Common myeloid progenitor, CD34-positive (primary cell): Measurements from ENCODE around the gene HSPA2.
A peak's percentile ranks its signal among the peaks of the same experiment; 100 is the strongest.

Source experiments
- CTCF ChIA-PET: fragments of 350-600 bp; sonication (Branson Sonifier 250); formaldehyde crosslinking; loops from one replicate; lab custom pipeline; 2021; ENCODE audit warnings: antibody characterized with exemption; lab: Charles Lee
- POLR2A ChIA-PET: fragments of 350-600 bp; sonication (Branson Sonifier 250); formaldehyde crosslinking; loops from one replicate; lab custom pipeline; 2021; ENCODE audit warnings: antibody characterized with exemption; lab: Charles Lee
- DNase-seq, 3 donors: peaks; one replicate each; pipeline versions ENCODE4 v3.0.0 to v3.0.0-alpha.2; 2013
- H3K27ac ChIP-seq, 2 experiments: 1 replicate in 1 of 2; 2 replicates in 1 of 2; pipeline ENCODE4 v1.7.0; 2013; ENCODE audit warnings: inconsistent platforms in 2 of 2, low read length in 2 of 2, mild to moderate bottlenecking in 2 of 2, low read depth in 1 of 2, moderate library complexity in 1 of 2; ENCODE audit not compliant: severe bottlenecking in 2 of 2, insufficient read depth in 1 of 2, poor library complexity in 1 of 2
- H3K27me3 ChIP-seq, 5 experiments: replicated peaks in 2 of 5; 1 replicate in 3 of 5; 2 replicates in 2 of 5; pipeline versions ENCODE4 v1.6.1 to v1.7.0; 2013; ENCODE audit warnings: low read length in 4 of 5, mild to moderate bottlenecking in 2 of 5, moderate library complexity in 2 of 5, inconsistent platforms in 1 of 5; ENCODE audit not compliant: insufficient read depth in 5 of 5, control insufficient read depth in 4 of 5
- H3K36me3 ChIP-seq, 4 experiments: 1 replicate in 2 of 4; 2 replicates in 2 of 4; pipeline versions ENCODE4 v1.6.1 to v1.7.0; 2013; ENCODE audit warnings: low read length in 3 of 4, control low read depth in 1 of 4, mild to moderate bottlenecking in 1 of 4; ENCODE audit not compliant: control insufficient read depth in 4 of 4, insufficient read depth in 4 of 4
- H3K4me1 ChIP-seq, 4 experiments: 1 replicate in 3 of 4; 2 replicates in 1 of 4; pipeline versions ENCODE4 v1.6.1 to v1.7.1; 2013; ENCODE audit warnings: low read length in 3 of 4, mild to moderate bottlenecking in 3 of 4, control low read depth in 1 of 4, inconsistent platforms in 1 of 4, moderate library complexity in 1 of 4; ENCODE audit not compliant: control insufficient read depth in 4 of 4, insufficient read depth in 4 of 4; ENCODE audit errors: control extremely low read depth in 1 of 4
- H3K4me3 ChIP-seq, 7 experiments: 1 replicate in 4 of 7; 2 replicates in 3 of 7; pipeline versions ENCODE4 v1.5.1 to v1.7.0; 2013; ENCODE audit warnings: mild to moderate bottlenecking in 7 of 7, low read length in 6 of 7, moderate library complexity in 6 of 7, inconsistent platforms in 2 of 7, low read depth in 2 of 7, control low read depth in 1 of 7; ENCODE audit not compliant: insufficient read depth in 4 of 7, control insufficient read depth in 1 of 7; ENCODE audit errors: extremely low read depth in 1 of 7
- H3K9me3 ChIP-seq, 5 experiments: 1 replicate in 4 of 5; 2 replicates in 1 of 5; pipeline versions ENCODE4 v1.6.1 to v1.7.1; 2013; ENCODE audit warnings: low read length in 4 of 5, mild to moderate bottlenecking in 2 of 5, inconsistent platforms in 1 of 5, low read depth in 1 of 5, moderate library complexity in 1 of 5; ENCODE audit not compliant: control insufficient read depth in 4 of 5, insufficient read depth in 2 of 5; ENCODE audit errors: control extremely low read depth in 1 of 5
- WGBS: methylation state at CpG from one replicate; pipeline ENCODE4 v1.1.5; 2013; ENCODE audit not compliant: insufficient coverage; 5-methylcytosine and 5-hydroxymethylcytosine counted together

Gene HSPA2

DNA sequence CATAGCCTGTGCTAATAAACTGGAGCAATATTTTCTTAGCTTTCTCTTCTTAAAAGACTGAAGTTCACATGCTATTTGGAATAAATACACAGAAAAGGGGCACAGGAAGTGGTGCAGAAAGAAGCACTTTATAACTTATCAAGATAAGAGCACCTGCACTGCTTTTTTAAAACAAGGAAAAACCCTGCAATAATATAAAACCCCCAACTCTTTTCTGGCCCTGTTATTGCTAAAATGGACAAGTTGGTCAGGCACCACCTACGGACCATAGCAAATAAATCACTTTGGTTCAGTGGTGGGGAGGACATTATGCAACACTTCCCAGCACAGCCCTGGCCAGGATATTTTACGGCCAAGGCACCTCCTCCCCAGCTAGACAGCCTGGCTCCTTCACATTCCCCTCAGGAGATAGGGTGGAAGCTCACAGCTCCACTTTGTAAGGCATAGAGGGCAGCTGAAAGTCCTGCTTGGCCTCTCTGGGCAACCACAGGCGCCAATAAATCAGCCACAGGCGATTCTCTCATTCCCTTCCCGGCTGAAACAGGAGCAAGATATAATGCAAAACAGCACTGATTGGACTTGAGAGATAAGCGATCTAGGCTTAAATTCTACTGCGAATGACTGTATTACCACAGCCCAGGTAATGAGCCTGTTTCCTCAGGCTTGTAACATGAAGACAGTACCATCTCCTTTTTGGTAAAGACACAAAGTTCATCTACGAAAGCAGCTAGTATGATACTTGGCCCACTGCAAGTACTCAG lies 39.0 kb upstream of the HSPA2 start:
- Histone ChIP-seq H3K4me1 (peaks cover 23 to 47% (median 40%) of the 10 kb centered on the region in 4 experiments), H3K27me3 (no peaks in the 10 kb centered on the region), H3K9me3 (no peaks in the 10 kb centered on the region), H3K4me3 (peak overlapping the region in 4 of 7 experiments; percentile 19 to 82 (median 36)), H3K27ac (peak overlapping the region in 1 of 2 experiments; percentile 19), H3K36me3 (peaks cover 0 to 3% (median 2%) of the 10 kb centered on the region in 4 experiments)
- ChIA-PET POLR2A (no interaction called here), CTCF (interaction anchor here (0.8 to 3.2 kb wide), 7 partner anchors 9 to 135 kb away, joined by 3 to 16 read pairs (median 5); no protein-coding TSS in a partner anchor)
- 33% methylated on average over 7 of the region's 8 CpGs for WGBS
- peak in 2 of 3 donors; percentile 28 to 38 for DNase-seq

- DNase-seq, result peak in 1 of 3 donors; percentile 30
- H3K4me3 ChIP-seq, result peak overlapping the region in 6 of 7 experiments; percentile 75 to 96 (median 86)
- peak overlapping the region; percentile 97 to 99 for H3K27ac ChIP-seq
- no peaks in the 10 kb centered on the region for H3K9me3 ChIP-seq
- ChIA-PET CTCF (interaction anchor here (0.7 to 3.2 kb wide), 7 partner anchors 9 to 135 kb away, joined by 3 to 16 read pairs (median 4); no protein-coding TSS in a partner anchor), POLR2A (interaction anchor here (0.9 to 1.1 kb wide), 2 partner anchors 9 to 42 kb away, joined by 3 to 5 read pairs; no protein-coding TSS in a partner anchor)
- H3K36me3 ChIP-seq, result peaks cover 0 to 3% (median under 1%) of the 10 kb centered on the region in 4 experiments
- H3K4me1 ChIP-seq, result peaks cover 28 to 56% (median 47%) of the 10 kb centered on the region in 4 experiments
- no peaks in the 10 kb centered on the region for H3K27me3 ChIP-seq
- 65% methylated on average over 5 of the region's 6 CpGs for WGBS
Observed at GRCh38 chr14:64502456-64502855, 38.1 kb upstream of the HSPA2 start.

DNA sequence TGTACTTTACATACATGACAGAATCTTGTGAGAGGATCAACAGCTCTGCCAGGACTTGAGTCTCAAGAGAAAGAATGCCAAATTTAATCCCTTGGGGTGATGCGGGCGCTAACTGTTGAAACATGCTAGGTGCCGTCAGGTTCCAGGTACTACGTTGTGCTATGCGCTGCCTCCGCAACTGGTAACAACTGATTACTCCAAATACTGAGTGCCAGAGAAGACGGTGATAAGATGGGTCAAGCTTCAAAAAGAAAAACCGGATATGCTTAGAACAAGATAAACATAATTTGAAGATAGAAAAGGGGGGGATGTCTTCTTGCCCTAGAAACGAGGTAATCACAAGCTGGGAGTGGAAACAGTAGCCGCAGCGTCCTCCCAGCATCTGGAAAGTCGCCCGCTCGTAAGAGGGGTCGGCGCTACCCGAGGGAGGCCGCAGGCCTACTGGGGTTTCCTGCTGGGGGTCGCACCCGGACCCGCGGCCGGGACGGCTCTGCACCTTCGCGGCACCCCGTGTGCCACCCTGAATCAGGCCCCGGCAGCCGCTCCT lies 37.6 kb upstream of the HSPA2 start:
- Histone ChIP-seq H3K9me3 (no peaks in the 10 kb centered on the region), H3K4me3 (peak overlapping the region; percentile 75 to 97 (median 90)), H3K36me3 (no peaks in the 10 kb centered on the region), H3K27me3 (no peaks in the 10 kb centered on the region), H3K27ac (peak overlapping the region; percentile 97 to 99), H3K4me1 (peaks cover 31 to 61% (median 51%) of the 10 kb centered on the region in 4 experiments)
- WGBS, result 1% methylated on average over 26 of the region's 29 CpGs
- POLR2A ChIA-PET, result interaction anchor here (0.9 to 1.7 kb wide), 3 partner anchors 10 to 165 kb away, joined by 3 to 5 read pairs (median 3); no protein-coding TSS in a partner anchor
- CTCF ChIA-PET, result interaction anchor here (0.7 to 3.2 kb wide), 6 partner anchors 8 to 136 kb away, joined by 3 to 16 read pairs (median 4); no protein-coding TSS in a partner anchor
- DNase-seq, result peak; percentile 27 to 58 (median 44)

GRCh38 chr14:64503434-64504309 lies 36.9 kb upstream of the HSPA2 start, which contains the start of gene ZBTB25:
Gene ZBTB25 (minus strand): TSS chr14:64503838. CDS start chr14:64490533, 13,305 bp downstream.
- peaks cover 31 to 68% (median 56%) of the 10 kb centered on the region in 4 experiments for H3K4me1 ChIP-seq

GRCh38 chr14:64504310-64504896 lies 36.1 kb upstream of the HSPA2 start, which contains the start of gene ZBTB1:
Gene ZBTB1 (plus strand): TSS chr14:64504770. CDS start chr14:64521505, 16,735 bp downstream.
- Histone ChIP-seq H3K36me3 (no peaks in the 10 kb centered on the region), H3K4me1 (peaks cover 33 to 74% (median 61%) of the 10 kb centered on the region in 4 experiments), H3K4me3 (peak within 1 kb of the TSS; percentile 75 to 97 (median 90)), H3K9me3 (no peaks in the 10 kb centered on the region), H3K27me3 (no peaks in the 10 kb centered on the region), H3K27ac (peak within 1 kb of the TSS; percentile 97 to 99)
- ChIA-PET CTCF (interaction anchor here (0.7 to 0.8 kb wide), 2 partner anchors 19 to 307 kb away, joined by 3 read pairs; no protein-coding TSS in a partner anchor), POLR2A (interaction anchor here (1.0 to 2.7 kb wide), 6 partner anchors 9 to 166 kb away, joined by 3 to 8 read pairs (median 3); no protein-coding TSS in a partner anchor)
- under 1% methylated on average over 60 of the region's 63 CpGs for WGBS
- peak; percentile 88 to 96 (median 95) for DNase-seq

More at GRCh38 chr14:64503434-64504309, 36.9 kb upstream of the HSPA2 start, which contains the start of gene ZBTB25:
- Histone ChIP-seq H3K27ac (peak within 1 kb of the TSS; percentile 97 to 99), H3K9me3 (no peaks in the 10 kb centered on the region), H3K4me3 (peak within 1 kb of the TSS; percentile 75 to 97 (median 90)), H3K27me3 (no peaks in the 10 kb centered on the region), H3K36me3 (no peaks in the 10 kb centered on the region)
- CTCF ChIA-PET, result interaction anchor here (0.8 to 3.2 kb wide), 5 partner anchors 12 to 134 kb away, joined by 3 to 16 read pairs (median 4); no protein-coding TSS in a partner anchor
- DNase-seq, result peak; percentile 93 to 98 (median 98)
- POLR2A ChIA-PET, result interaction anchor here (0.9 to 2.7 kb wide), 6 partner anchors 11 to 165 kb away, joined by 3 to 8 read pairs (median 3); no protein-coding TSS in a partner anchor
- under 1% methylated on average over 76 of the region's 87 CpGs for WGBS
